ENCODE results near the gene RTN1. TPM values are rescaled to one million over a fixed set of nuclear protein-coding genes. Genes with fewer than 3 reads are reported as not detected.

The RTN1 gene
- total RNA-seq, 1 experiment from 2014 or later, result 1.1 TPM

GRCh38 chr14:59826150-59826549, 44.4 kb downstream of the RTN1 start:
- Mint-ChIP-seq H3K4me1 (peaks cover 17% of the 10 kb centered on the region), H3K27ac (no peak overlapping the region), H3K36me3 (no peaks in the 10 kb centered on the region), H3K4me3 (no peak overlapping the region), H3K9me3 (no peaks in the 10 kb centered on the region), H3K27me3 (ENCODE audit: low read depth) (no peaks in the 10 kb centered on the region)
- no peak for ATAC-seq
- DNase-seq (ENCODE audit: low spot score), result no peak
- ChIA-PET POLR2A (no interaction called here), CTCF (no interaction called here)
- no peak for TF ChIP-seq FOXK1 (CRISPR knock-in tag; IDR thresholded peaks at IDR 0.05)
- no peak for TF ChIP-seq GTF2I (CRISPR knock-in tag; conservative IDR thresholded peaks at IDR 0.05)
- TF ChIP-seq TP53 (CRISPR knock-in tag; IDR thresholded peaks at IDR 0.05), result no peak
- TF ChIP-seq FOXP4 (CRISPR knock-in tag; IDR thresholded peaks at IDR 0.05), result no peak
- TF ChIP-seq NR3C1 (CRISPR knock-in tag; conservative IDR thresholded peaks at IDR 0.05; ENCODE audit: low read depth), result no peak
- no peak for TF ChIP-seq CDX4 (CRISPR knock-in tag; IDR thresholded peaks at IDR 0.05; ENCODE audit: borderline replicate concordance)
- no peak for TF ChIP-seq ESRRA (CRISPR knock-in tag; IDR thresholded peaks at IDR 0.05; ENCODE audit: borderline replicate concordance)
- no peak for TF ChIP-seq IRF1 (CRISPR knock-in tag; IDR thresholded peaks at IDR 0.05)
- no peak for TF ChIP-seq ZNF281 (CRISPR knock-in tag; IDR thresholded peaks at IDR 0.05)
- TF ChIP-seq PRRX2 (CRISPR knock-in tag; IDR thresholded peaks at IDR 0.05), result no peak
- TF ChIP-seq JAZF1 (CRISPR knock-in tag; IDR thresholded peaks at IDR 0.05), result no peak
- no peak for TF ChIP-seq ZSCAN18 (CRISPR knock-in tag; IDR thresholded peaks at IDR 0.05)
- no peak for TF ChIP-seq NR2C2 (CRISPR knock-in tag; IDR thresholded peaks at IDR 0.05)
- TF ChIP-seq ZNF219 (CRISPR knock-in tag; IDR thresholded peaks at IDR 0.05; ENCODE audit: borderline replicate concordance), result no peak

GRCh38 chr14:59823179-59823578, 47.4 kb downstream of the RTN1 start:
- no peak for DNase-seq (ENCODE audit: low spot score)
- TF ChIP-seq PREB (CRISPR knock-in tag; IDR thresholded peaks at IDR 0.05; ENCODE audit: borderline replicate concordance), result no peak
- TF ChIP-seq ZMAT4 (CRISPR knock-in tag; IDR thresholded peaks at IDR 0.05), result no peak
- TF ChIP-seq ZNF416 (CRISPR knock-in tag; IDR thresholded peaks at IDR 0.05), result no peak
- no peak for TF ChIP-seq FOXP4 (CRISPR knock-in tag; IDR thresholded peaks at IDR 0.05)
- TF ChIP-seq TEAD4 (CRISPR knock-in tag; IDR thresholded peaks at IDR 0.05), result no peak
- no peak for TF ChIP-seq CREB1 (CRISPR knock-in tag; IDR thresholded peaks at IDR 0.05)
- TF ChIP-seq STAT6 (CRISPR knock-in tag; conservative IDR thresholded peaks at IDR 0.05; ENCODE audit: low read depth), result no peak
- no peak overlapping the region for H3K4me3 Mint-ChIP-seq
- POLR2A ChIA-PET, result no interaction called here
- no peaks in the 10 kb centered on the region for H3K36me3 Mint-ChIP-seq
- H3K4me1 Mint-ChIP-seq, result no peaks in the 10 kb centered on the region
- ATAC-seq, result no peak
- CTCF ChIA-PET, result no interaction called here
- no peak overlapping the region for H3K27ac Mint-ChIP-seq
- peaks cover 6% of the 10 kb centered on the region for H3K9me3 Mint-ChIP-seq
- H3K27me3 Mint-ChIP-seq (ENCODE audit: low read depth), result no peaks in the 10 kb centered on the region

Measured in WTC11 (cell line).